Measurements from ENCODE around the gene TMEM53. TPM values are rescaled to one million over a fixed set of nuclear protein-coding genes. Genes with fewer than 3 reads are reported as not detected.

Gene TMEM53
- total and polyA plus RNA-seq, 2 experiments from 2014 or later, result 15.2 to 43.0 TPM

DNA sequence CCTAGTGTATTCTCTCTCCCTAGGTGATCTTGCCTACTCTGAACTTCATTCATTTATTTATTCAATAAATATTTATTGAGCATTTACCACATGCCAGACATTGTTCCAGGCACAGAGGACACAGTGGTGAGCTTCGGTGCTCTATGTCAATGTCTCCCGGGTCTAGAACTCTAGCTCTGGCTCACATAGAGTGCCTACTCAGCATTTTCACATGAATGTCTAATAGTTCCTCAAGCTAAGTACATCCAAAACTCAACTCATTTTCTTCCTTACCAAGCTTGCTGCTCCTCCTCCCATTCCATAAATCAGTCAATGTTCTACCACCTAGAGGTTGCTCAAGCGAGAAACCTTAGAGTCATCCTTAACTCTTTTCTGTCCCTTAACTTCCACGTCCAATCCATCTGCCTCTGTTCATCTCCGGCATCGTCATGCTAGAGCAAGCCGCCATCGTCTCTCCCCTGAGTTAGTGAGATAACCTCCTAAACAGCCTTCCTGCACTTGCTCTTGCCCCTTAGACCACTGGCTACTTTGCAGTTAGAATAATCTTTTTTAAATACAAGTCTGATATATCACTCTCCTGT, 67.5 kb downstream of the TMEM53 start:
- no peak for DNase-seq (ENCODE audit: low read depth in 1 of 2, low spot score in 1 of 2)
- no peak overlapping the region for H3K27ac ChIP-seq
- TF ChIP-seq, protein P1, sequence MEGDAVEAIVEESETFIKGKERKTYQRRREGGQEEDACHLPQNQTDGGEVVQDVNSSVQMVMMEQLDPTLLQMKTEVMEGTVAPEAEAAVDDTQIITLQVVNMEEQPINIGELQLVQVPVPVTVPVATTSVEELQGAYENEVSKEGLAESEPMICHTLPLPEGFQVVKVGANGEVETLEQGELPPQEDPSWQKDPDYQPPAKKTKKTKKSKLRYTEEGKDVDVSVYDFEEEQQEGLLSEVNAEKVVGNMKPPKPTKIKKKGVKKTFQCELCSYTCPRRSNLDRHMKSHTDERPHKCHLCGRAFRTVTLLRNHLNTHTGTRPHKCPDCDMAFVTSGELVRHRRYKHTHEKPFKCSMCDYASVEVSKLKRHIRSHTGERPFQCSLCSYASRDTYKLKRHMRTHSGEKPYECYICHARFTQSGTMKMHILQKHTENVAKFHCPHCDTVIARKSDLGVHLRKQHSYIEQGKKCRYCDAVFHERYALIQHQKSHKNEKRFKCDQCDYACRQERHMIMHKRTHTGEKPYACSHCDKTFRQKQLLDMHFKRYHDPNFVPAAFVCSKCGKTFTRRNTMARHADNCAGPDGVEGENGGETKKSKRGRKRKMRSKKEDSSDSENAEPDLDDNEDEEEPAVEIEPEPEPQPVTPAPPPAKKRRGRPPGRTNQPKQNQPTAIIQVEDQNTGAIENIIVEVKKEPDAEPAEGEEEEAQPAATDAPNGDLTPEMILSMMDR (IDR thresholded peaks at IDR 0.05; ENCODE audit: low read depth, low read length), result no peak
- H3K4me3 ChIP-seq, result no peak overlapping the region
- H3K9me3 ChIP-seq (ENCODE audit: low read depth), result no peaks in the 10 kb centered on the region
- no peaks in the 10 kb centered on the region for H3K36me3 ChIP-seq
- H3K27me3 ChIP-seq, result no peaks in the 10 kb centered on the region
- H3K4me1 ChIP-seq (ENCODE audit: low read depth), result peaks cover 4% of the 10 kb centered on the region

DNA sequence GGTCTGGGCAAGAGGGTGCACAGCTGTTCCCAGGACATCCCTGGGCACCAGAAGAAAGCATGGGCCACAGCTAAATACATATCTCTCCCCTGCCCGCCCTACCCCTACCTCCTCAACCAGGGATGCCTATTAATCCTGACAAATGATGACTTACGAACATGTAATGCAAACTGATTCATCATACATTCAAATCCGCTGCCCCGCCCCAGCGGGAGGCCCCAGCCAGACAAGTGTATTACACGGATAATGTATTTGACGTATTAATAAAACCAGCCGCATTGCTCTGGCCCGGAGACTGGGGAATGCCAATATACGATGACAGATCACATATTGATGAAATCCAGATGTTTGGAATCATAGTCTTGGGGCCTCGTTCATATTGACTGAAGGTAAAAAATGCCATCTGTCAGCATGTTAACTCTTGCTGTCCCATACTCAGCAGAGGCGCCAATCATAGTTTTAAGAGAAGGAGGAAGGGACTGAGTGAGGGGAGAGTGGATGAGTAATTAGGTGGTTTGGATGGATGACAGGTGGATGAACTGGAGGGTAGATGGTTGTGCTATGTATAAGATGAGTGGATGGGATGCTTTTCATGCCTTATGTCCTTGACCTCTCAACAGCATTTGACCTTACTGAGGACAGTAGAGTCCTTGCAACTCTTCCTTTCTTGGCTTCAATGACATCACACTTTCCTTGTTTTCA, 68.2 kb downstream of the TMEM53 start:
- H3K27ac ChIP-seq, result no peak overlapping the region
- no peaks in the 10 kb centered on the region for H3K36me3 ChIP-seq

DNA sequence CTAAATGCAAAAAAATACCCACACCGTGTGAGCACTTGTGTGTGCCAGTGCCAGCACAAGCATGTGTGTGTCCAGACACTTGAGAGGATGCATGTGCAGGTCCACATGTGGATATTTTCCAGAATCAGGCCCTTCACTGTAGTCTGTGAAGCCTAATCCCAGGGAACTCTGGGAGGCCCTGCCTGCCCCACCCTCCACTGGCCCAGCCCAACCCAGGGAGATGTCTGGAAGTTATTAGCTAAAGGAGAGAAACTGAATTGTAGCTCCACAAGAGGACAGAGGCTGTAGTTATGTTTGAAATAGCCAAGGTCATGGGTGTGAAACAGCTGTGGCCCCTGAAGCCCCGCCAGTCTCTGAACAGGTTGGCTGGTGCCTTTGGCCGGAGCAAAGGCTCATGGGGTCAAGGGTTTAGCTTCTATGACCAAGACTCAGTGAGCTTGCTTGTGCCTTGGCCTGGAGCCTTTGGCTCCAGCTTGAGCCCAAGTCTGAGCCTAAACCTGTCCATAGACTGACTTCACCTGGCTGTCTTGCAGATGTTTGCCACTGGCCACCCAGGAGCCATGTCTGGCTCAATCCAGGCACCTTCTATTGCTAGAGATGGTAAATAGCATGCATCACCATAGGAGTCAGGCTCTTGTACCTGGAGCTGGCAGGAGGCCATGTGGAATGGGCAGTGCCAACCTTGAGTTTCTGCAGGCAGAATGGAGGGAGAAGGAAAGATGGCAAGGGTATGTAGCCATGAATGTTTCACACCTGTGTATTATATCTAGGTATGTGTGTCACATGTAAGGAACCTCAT, 69.9 kb downstream of the TMEM53 start:
- H3K9me3 ChIP-seq (ENCODE audit: low read depth), result no peaks in the 10 kb centered on the region
- TF ChIP-seq, protein P1 (IDR thresholded peaks at IDR 0.05; ENCODE audit: low read depth, low read length), result no peak
- no peak overlapping the region for H3K4me3 ChIP-seq
- no peak overlapping the region for H3K27ac ChIP-seq
- H3K27me3 ChIP-seq, result peaks cover 3% of the 10 kb centered on the region
- no peaks in the 10 kb centered on the region for H3K36me3 ChIP-seq
- H3K4me1 ChIP-seq (ENCODE audit: low read depth), result no peaks in the 10 kb centered on the region
- no peak for DNase-seq (ENCODE audit: low read depth in 1 of 2, low spot score in 1 of 2)

More for the DNA sequence above, 68.2 kb downstream of the TMEM53 start:
- TF ChIP-seq, protein P1 (IDR thresholded peaks at IDR 0.05; ENCODE audit: low read depth, low read length), result no peak
- peaks cover 4% of the 10 kb centered on the region for H3K4me1 ChIP-seq (ENCODE audit: low read depth)
- no peak overlapping the region for H3K4me3 ChIP-seq
- no peak for DNase-seq (ENCODE audit: low read depth in 1 of 2, low spot score in 1 of 2)
- peaks cover under 1% of the 10 kb centered on the region for H3K27me3 ChIP-seq
- H3K9me3 ChIP-seq (ENCODE audit: low read depth), result no peaks in the 10 kb centered on the region

DNA sequence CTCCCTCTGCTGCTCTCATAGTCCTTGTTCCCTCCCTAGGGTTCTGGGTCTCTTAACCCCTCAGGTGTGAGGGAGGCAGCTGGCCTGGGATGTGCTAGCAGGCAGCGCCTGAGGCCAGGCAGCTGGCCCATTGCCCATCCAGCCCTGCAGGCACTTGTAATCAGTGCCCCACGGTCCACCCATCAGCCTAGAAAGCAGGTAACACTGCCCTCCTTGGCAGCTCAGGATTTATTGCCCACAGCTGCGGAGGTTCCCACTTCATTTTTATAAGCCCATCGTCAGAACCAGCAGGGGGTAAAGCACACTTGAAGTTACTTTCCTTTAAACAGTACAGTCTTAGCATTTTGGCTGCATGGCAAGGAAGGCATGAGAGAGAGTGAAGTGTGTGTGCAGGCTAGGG, 70.6 kb downstream of the TMEM53 start:
- H3K4me1 ChIP-seq (ENCODE audit: low read depth), result no peaks in the 10 kb centered on the region
- H3K27me3 ChIP-seq, result peaks cover 3% of the 10 kb centered on the region
- H3K9me3 ChIP-seq (ENCODE audit: low read depth), result no peaks in the 10 kb centered on the region
- no peak overlapping the region for H3K4me3 ChIP-seq
- no peak for DNase-seq (ENCODE audit: low read depth in 1 of 2, low spot score in 1 of 2)
- TF ChIP-seq, protein P1 (IDR thresholded peaks at IDR 0.05; ENCODE audit: low read depth, low read length), result no peak
- no peak overlapping the region for H3K27ac ChIP-seq
- H3K36me3 ChIP-seq, result no peaks in the 10 kb centered on the region

Other genes with a start within 250 kb of the TMEM53 start
- gene ARMH1, start 233 bp upstream of the TMEM53 start, total RNA-seq, result 2.4 and 5.7 TPM in 2 replicates
- 2.8 and 9.0 TPM in 2 replicates for gene ARMH1, start 233 bp upstream of the TMEM53 start, polyA plus RNA-seq
- gene RNU5D-1, start 56.7 kb upstream of the TMEM53 start, total RNA-seq, result not detected in 2 replicates
- gene RNU5D-1, start 56.7 kb upstream of the TMEM53 start, polyA plus RNA-seq, result not detected in 2 replicates
- gene KIF2C, start 65.4 kb upstream of the TMEM53 start, total RNA-seq, result 11.0 and 80.8 TPM in 2 replicates
- gene KIF2C, start 65.4 kb upstream of the TMEM53 start, polyA plus RNA-seq, result 10.0 and 82.5 TPM in 2 replicates
- 2,166 and 2,475 TPM in 2 replicates for gene RPS8, start 101.1 kb upstream of the TMEM53 start, total RNA-seq
- gene RPS8, start 101.1 kb upstream of the TMEM53 start, polyA plus RNA-seq, result 534 and 651 TPM in 2 replicates
- gene BEST4, start 113.7 kb upstream of the TMEM53 start, total RNA-seq, result 0.32 and 0.98 TPM in 2 replicates
- 1.4 and 1.5 TPM in 2 replicates for gene BEST4, start 113.7 kb upstream of the TMEM53 start, polyA plus RNA-seq
- gene PLK3, start 125.9 kb upstream of the TMEM53 start, total RNA-seq, result 6.2 and 9.5 TPM in 2 replicates
- gene PLK3, start 125.9 kb upstream of the TMEM53 start, polyA plus RNA-seq, result 6.3 and 12.4 TPM in 2 replicates
- gene DYNLT4, start 132.9 kb upstream of the TMEM53 start, total RNA-seq, result 0.32 TPM in 1 of 2 replicates, not detected in the other
- 0.43 and 0.95 TPM in 2 replicates for gene DYNLT4, start 132.9 kb upstream of the TMEM53 start, polyA plus RNA-seq
- gene BTBD19, start 134.0 kb upstream of the TMEM53 start, total RNA-seq, result 1.3 and 3.4 TPM in 2 replicates
- 0.98 and 2.1 TPM in 2 replicates for gene BTBD19, start 134.0 kb upstream of the TMEM53 start, polyA plus RNA-seq
- gene PTCH2, start 168.8 kb upstream of the TMEM53 start, total RNA-seq, result 0.53 and 0.66 TPM in 2 replicates
- gene PTCH2, start 168.8 kb upstream of the TMEM53 start, polyA plus RNA-seq, result 0.65 and 0.97 TPM in 2 replicates